Stimulated activated CD4-positive, alpha-beta T cell treated with anti-CD3 and anti-CD28 coated beads, Interleukin-2, amount 100 ng/mL, for 48 hours (primary cell): ENCODE results near the gene ARRDC4.

Experiments used
- DNase-seq, 2 donors: peaks; one replicate each; pipeline ENCODE4 v3.0.0-alpha.2; 2020

The ARRDC4 gene, protein sequence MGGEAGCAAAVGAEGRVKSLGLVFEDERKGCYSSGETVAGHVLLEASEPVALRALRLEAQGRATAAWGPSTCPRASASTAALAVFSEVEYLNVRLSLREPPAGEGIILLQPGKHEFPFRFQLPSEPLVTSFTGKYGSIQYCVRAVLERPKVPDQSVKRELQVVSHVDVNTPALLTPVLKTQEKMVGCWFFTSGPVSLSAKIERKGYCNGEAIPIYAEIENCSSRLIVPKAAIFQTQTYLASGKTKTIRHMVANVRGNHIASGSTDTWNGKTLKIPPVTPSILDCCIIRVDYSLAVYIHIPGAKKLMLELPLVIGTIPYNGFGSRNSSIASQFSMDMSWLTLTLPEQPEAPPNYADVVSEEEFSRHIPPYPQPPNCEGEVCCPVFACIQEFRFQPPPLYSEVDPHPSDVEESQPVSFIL

DNA sequence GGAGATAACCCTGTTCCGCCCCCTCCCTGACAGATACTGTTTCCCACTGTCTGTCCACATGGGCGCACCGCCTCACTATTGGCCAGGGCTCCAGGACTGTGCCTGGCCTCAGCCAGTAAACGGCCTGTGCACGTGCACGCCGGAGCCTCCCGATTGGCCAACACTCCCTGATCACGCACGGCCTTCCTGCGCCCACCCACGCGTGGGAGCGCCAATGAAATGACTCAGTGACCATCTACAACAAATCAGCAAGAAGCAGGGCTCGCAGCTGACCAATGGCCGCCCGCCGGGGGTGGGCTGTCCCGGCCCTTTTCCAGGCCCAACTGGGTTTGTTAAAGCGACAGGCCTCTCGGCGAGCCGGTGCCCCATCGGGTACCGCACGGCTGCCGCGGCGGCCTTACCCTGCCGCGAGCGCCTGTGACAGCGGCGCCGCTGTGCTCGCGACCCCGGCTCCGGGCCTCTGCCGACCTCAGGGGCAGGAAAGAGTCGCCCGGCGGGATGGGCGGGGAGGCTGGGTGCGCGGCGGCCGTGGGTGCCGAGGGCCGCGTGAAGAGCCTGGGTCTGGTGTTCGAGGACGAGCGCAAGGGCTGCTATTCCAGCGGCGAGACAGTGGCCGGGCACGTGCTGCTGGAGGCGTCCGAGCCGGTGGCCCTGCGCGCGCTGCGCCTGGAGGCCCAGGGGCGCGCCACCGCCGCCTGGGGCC, at the start of gene ARRDC4:
TSS of gene ARRDC4 (plus strand) at position 340 of the 703 bp plus-strand sequence. CDS start at position 499, 159 bp downstream.
- peak; percentile 82 to 90 for DNase-seq

GRCh38 chr15:97914711-97915110, 45.8 kb upstream of the ARRDC4 start:
- DNase-seq = no peak

DNA sequence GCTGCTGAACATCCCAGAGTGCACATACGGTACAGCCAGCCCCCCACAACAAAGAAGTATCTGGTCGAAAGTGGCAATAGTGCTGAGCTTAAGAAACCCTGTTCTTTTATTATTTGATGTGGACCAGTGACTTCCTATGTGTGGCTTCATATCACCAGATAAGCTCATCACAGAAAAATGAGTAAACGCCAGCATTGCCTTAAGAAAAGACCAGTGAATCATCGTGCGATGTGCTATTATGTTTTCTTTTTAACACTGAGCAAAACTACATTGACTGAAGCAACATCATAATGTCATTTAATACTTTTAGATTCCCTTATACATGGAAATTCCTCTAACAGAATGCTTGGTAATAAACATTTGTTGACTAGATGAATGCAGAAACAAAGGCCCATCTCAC, 45.2 kb upstream of the ARRDC4 start:
- DNase-seq = no peak

GRCh38 chr15:97921296-97921865, 39.1 kb upstream of the ARRDC4 start:
- DNase-seq = no peak

DNA sequence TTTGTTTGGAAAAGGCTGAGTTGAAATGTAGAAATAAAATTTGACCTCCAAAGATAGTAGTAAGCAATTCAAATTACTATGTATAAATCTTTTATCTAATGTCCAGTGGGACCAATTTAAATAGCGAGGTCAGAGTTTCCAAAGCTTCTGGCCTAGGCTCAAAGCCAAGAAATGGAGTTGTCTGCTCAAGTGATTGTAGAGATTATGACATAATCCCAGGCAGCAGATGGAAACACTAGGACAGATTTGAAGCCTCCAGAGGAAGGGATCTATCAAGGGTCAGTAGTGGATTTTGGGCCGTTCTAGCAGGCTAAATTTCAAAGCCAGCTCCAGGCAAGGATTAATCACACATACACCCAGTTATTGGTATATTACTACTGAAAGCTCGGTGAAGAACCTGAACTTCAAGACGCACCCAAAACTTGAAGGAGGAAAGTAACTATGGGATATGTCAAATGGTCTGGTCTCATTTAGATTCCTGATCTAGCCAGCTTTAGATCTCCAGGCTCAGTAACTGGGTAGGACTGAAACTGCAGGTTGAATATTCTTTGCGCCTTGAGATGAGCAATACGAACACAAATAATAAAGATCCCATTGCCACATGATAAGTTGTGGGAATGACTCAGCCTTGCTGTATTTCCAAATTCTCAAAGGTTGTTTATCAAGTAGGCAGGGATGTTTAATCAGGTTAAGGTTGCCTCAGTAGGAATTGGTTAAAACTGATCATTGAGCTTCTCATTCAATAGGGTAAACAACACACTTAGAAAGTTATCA, 30.9 kb upstream of the ARRDC4 start:
- DNase-seq = no peak

DNA sequence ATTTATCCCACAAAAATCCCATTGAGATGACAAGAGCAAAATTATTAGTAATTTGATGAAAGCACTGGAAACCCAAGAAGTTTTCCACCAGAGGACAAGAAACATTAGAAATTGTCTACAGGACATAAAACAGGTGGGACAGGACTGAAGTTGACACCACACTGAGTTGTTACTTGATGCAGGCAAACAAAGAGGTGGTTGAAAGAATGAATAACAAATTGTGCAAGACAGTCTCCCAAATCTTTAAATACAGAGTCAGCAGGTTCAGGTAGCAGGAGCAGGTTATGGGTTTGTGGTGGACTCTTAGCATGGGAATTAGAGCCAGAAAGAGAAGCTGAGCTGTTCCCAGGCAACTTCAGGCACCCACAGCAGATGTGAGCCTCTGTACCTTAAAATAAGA, 30.3 kb upstream of the ARRDC4 start:
- DNase-seq = no peak

GRCh38 chr15:97931314-97931713, 29.2 kb upstream of the ARRDC4 start:
- no peak for DNase-seq

DNA sequence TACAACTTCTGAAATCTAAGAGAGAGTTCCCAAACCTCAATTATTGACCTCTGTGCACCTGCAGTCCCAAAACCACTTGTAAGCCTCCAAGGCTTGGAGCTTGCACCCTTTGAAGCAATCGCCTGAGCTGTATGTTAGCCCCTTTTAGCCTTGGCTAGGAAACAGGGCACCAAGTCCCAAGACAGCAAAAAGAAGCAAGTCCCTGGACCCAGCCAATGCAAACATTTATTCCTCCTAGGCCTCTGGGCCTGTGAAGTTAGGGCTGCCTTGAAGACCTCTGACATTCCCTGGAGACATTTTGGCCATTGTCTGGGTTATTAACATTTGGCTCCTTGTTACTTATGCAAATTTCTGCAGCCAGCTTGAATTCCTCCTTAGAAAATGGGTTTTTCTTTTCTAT, 26.9 kb upstream of the ARRDC4 start:
- no peak for DNase-seq

DNA sequence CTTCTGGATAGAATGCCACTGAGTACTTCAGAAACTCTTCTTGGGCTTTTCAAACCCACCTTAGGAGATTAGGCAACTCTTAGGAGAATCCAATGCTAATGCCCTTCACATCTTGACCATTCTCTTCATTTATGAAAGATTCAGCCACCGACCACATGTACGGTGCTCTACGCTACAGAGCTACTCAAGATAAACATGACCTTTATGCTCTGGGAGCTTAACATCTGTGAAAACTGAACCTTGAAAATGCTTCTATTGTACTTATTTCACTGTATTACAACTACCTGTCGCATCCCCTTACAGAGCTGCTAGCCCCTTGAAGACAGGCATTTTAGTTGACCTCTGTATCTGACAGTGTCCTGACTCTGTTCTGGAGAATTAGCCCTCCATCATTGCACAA, 19.5 kb upstream of the ARRDC4 start:
- no peak for DNase-seq

DNA sequence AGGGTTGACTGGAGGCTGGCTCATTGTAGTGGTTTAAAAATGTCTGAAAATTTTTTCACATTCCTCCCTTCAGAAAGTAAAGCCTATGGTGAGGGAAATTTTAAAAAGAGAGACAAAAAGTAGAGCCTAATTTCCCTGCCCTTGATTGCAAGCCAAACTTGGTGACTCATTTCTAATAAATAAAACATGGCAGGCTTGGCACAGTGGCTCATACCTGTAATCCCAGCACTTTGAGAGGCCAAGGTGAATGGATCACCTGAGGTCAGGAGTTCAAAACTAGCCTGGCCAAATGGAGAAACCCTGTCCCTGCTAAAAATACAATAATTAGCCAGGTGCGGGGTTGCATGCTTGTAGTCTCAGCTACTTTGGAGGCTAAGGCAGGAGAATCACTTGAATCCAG, 18.9 kb upstream of the ARRDC4 start:
- DNase-seq = no peak

DNA sequence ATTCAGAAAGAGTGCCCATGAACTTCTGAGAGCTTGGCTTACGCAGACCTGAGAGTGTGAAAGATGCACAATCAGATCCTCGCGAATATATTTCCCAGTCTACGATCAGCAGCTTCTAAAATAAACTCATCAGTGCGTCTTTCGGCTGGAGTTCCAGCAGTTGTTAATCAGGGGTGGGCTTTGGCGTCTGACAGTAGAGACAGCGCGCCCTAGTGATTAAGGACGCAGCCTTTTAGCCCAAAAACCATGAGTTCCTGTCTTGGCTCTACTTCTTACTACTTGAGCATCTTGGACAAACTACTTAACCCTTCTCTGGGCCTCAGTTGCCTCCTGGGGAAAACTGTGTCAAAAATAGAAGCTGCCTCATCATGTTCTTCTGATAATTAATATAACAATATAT, 15.8 kb upstream of the ARRDC4 start:
- no peak for DNase-seq

DNA sequence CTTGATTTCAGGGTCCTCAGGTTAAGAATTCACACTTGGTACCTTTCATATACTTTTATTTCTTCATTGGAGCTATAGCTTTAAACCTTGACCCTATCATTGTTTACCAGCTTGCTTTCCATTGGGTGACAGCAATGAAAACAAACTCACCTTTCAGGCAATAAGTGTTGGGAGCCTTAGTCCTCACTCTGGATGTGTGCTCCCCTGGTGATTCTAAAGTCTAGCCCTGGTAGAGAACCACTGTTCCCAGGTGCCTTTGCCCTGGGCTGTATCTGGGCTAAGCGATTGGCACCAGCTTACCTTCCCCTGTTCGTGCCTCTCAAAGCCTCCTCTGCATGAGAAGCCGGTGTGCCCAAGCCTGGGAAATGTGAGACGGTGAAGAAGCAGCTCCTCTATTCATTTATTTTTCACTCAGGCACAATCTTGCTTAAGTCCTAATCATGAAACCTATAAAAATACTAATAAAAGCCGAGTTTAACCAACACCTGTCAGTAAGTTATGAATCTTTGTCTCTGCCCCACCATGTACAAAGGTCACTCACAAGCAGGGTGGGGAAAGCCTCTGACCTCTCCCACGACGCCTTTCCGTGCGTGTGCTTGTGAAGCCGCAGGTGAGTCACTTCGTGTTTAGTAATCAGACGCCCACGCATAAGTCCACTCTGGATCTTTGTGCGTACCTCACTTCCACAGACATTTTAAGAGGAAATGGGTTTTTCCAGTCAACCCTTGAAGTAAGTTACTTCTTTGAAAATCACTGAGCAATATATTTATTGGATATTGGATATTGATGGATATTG, 12.8 kb upstream of the ARRDC4 start:
- no peak for DNase-seq

DNA sequence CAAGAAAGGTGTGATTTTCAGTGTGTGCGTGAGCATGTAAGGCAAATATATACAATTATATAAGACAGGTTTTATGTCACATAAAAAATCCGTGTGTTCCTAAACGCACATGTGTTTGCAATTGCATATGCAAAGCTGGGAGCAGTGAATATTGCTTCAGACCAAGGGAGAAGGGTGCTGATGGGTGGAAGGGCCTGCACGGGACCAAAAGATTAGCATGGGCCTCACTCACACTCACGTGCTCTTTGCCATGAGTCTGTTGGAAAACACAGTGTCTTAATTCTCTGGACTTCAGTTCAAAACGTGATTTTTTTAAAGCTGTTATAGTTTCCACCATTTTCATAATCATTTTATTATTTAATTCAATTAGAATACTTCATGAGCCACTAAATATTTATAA, 7.2 kb upstream of the ARRDC4 start:
- DNase-seq = no peak

- no peak for DNase-seq
Observed at GRCh38 chr15:97953748-97954147, 6.8 kb upstream of the ARRDC4 start.

DNA sequence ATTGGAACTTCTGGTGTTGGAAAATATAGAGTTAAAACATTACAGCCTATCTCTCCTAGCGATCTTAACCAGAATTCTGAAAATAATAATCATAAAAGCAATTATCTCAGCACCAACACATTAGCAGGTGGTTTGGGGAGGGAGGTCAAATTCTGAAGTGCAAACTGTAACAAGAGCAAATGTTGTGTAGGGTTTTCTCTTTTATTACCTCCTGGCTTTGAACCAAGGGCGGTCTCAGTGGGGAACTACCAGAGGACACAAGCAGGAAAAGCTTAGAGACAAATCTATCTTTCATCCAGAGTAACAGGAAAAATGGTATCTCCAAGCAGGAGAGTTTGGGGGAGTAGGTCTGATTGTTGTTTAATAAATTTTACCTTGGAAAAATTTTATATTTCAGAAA, 5.5 kb upstream of the ARRDC4 start:
- DNase-seq = no peak

DNA sequence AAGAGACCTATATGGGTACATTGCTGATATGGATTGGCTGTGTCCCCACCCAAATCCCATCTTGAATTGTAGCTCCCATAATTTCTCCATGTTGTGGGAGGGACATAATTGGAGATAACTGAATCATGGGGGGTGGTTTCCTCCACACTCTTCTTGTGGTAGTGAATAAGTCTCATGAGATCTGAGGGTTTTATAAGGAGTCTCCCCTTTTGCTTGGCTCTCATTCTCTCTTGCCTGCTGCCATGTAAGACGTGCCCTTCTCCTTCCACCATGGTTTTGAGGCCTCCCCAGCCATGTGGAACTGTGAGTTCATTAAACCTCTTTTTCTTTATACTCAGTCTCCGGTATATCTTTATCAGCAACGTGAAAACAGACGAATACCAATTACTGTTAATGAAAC, 5.0 kb upstream of the ARRDC4 start:
- DNase-seq = no peak

DNA sequence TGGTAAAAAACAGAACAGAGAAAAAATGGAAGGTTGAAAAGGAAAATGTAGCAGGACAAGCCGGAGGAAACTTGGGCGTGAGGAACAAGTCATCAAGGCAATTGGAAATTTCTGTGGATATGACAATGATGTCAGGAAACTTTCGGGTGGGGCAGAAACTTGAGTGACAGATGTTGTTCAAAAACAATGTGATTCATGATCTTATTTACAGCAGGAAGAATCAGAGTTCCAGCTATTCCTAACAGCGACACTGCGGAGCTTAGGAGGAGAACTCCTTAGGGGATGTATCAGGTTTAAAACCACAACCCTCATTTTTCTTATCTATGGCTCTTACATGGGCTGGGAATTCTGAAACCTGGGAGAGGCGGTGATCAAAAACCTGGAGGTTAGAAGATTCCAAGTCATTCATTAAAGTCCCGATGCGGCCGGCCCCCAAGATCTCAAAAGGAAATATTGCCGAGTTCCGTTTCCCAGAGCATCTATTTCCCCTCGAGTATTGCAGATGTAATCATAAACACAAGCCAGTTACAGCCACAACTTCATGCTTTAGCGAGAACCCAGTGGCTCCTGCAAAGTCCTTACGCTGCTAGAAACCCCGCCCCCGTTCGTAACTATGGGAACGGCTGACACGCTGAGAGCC, 659 bp upstream of the ARRDC4 start:
- DNase-seq = no peak

- DNase-seq = no peak
Observed at GRCh38 chr15:97961067-97961954, 808 bp downstream of the ARRDC4 start.

GRCh38 chr15:97962263-97962662, 1.8 kb downstream of the ARRDC4 start:
- DNase-seq = no peak

DNA sequence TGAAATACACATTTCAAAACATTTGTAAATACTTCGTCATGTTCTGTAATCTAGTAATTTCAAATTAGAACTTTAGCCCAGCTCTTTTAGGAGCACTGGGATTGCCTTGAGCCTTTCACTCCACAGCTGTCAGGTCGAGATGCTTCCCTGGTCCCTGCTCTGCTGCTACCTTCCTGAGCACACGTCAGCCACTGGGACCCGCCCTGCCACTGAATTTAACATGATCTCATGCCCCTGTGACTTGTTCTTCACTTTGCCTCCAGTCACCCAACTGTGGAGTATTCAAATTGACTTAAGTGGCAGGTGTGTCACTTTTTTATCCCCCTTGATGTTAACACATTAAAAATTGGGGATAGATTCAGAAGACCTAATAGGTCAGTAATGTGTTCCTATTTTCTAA, 3.3 kb downstream of the ARRDC4 start:
- no peak for DNase-seq

- DNase-seq = no peak
Observed at GRCh38 chr15:97966246-97966645, 5.7 kb downstream of the ARRDC4 start.
